ENCODE measurements around the gene PTPA.
A peak's percentile ranks its signal among the peaks of the same experiment; 100 is the strongest.

The PTPA gene

DNA sequence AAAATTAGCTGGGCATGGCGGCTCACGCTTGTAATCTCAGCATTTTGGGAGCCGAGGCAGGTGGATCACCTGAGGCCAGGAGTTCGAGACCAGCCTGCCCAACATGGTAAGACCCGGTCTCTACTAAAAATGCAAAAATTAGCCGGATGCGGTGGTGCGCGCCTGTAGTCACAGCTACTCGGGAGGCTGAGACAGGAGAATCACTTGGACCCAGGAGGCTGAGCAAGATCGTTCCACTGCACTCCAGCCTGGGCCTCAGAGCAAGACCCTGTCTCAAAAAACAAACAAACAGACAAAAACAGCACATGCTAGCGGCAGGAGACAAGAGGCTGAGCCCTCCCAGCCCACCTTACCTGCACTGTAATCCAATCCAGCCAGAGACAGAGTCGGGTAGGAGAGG, 31.4 kb upstream of the PTPA start:
- no peaks in the 10 kb centered on the region for H3K9me3 ChIP-seq (ENCODE audit: insufficient read depth, low read length)
- peak overlapping the region; percentile 93 for H3K4me3 ChIP-seq (ENCODE audit: low read length)
- peak overlapping the region; percentile 44; the same call in 1 of the 2 replicates for H3K9ac ChIP-seq (ENCODE audit: low read length)
- no peaks in the 10 kb centered on the region for H3K27me3 ChIP-seq (ENCODE audit: low read depth, low read length)
- H3K4me1 ChIP-seq (ENCODE audit: low read length): peaks cover 8% of the 10 kb centered on the region
- peak overlapping the region; percentile 84 for H3K4me2 ChIP-seq (ENCODE audit: low read length)
- no peak overlapping the region for H3K27ac ChIP-seq (ENCODE audit: low read length)
- H4K20me1 ChIP-seq (ENCODE audit: insufficient read depth, low read length): no peaks in the 10 kb centered on the region; the same call in 1 of the 2 replicates
- peaks cover 23% of the 10 kb centered on the region for H3K79me2 ChIP-seq (ENCODE audit: low read length)
- no peak overlapping the region for H2AFZ ChIP-seq (ENCODE audit: low read depth, low read length)
- TF ChIP-seq, protein P1, sequence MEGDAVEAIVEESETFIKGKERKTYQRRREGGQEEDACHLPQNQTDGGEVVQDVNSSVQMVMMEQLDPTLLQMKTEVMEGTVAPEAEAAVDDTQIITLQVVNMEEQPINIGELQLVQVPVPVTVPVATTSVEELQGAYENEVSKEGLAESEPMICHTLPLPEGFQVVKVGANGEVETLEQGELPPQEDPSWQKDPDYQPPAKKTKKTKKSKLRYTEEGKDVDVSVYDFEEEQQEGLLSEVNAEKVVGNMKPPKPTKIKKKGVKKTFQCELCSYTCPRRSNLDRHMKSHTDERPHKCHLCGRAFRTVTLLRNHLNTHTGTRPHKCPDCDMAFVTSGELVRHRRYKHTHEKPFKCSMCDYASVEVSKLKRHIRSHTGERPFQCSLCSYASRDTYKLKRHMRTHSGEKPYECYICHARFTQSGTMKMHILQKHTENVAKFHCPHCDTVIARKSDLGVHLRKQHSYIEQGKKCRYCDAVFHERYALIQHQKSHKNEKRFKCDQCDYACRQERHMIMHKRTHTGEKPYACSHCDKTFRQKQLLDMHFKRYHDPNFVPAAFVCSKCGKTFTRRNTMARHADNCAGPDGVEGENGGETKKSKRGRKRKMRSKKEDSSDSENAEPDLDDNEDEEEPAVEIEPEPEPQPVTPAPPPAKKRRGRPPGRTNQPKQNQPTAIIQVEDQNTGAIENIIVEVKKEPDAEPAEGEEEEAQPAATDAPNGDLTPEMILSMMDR (IDR thresholded peaks at IDR 0.05; ENCODE audit: low read depth, low read length): no peak
- TF ChIP-seq EZH2phosphoT487 (IDR thresholded peaks at IDR 0.05; ENCODE audit: low read depth): no peak
- H3K36me3 ChIP-seq (replicated peaks; ENCODE audit: low read depth, low read length): no peaks in the 10 kb centered on the region

DNA sequence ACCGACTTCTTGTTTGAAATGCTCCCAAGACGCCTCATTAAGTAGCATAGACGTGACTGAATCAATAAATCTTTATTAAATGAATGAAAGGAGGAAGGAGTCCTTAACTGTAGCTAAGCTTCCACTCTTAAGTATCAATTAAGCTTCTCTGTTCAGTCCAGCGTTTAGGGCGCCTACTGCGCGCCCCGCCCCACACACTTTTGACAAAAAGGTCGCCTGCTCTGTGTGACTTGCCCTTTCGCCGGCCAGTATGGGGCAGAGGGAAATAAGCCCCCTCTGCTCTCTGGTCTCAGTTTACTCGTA, 31.0 kb upstream of the PTPA start:
- H3K9ac ChIP-seq (ENCODE audit: low read length): peak overlapping the region; percentile 44
- H3K27ac ChIP-seq (ENCODE audit: low read length): no peak overlapping the region
- no peaks in the 10 kb centered on the region for H3K36me3 ChIP-seq (replicated peaks; ENCODE audit: low read depth, low read length)
- H3K4me3 ChIP-seq (ENCODE audit: low read length): peak overlapping the region; percentile 93
- H3K4me1 ChIP-seq (ENCODE audit: low read length): peaks cover 8% of the 10 kb centered on the region
- no peak for TF ChIP-seq EZH2phosphoT487 (IDR thresholded peaks at IDR 0.05; ENCODE audit: low read depth)
- TF ChIP-seq, protein P1 (IDR thresholded peaks at IDR 0.05; ENCODE audit: low read depth, low read length): no peak
- no peaks in the 10 kb centered on the region for H3K27me3 ChIP-seq (ENCODE audit: low read depth, low read length)
- peaks cover 23% of the 10 kb centered on the region for H3K79me2 ChIP-seq (ENCODE audit: low read length)
- peak overlapping the region; percentile 84 for H3K4me2 ChIP-seq (ENCODE audit: low read length)
- no peaks in the 10 kb centered on the region; the same call in 1 of the 2 replicates for H4K20me1 ChIP-seq (ENCODE audit: insufficient read depth, low read length)
- no peaks in the 10 kb centered on the region for H3K9me3 ChIP-seq (ENCODE audit: insufficient read depth, low read length)
- peak overlapping the region; percentile 69; the same call in 1 of the 2 replicates for H2AFZ ChIP-seq (ENCODE audit: low read depth, low read length)

DNA sequence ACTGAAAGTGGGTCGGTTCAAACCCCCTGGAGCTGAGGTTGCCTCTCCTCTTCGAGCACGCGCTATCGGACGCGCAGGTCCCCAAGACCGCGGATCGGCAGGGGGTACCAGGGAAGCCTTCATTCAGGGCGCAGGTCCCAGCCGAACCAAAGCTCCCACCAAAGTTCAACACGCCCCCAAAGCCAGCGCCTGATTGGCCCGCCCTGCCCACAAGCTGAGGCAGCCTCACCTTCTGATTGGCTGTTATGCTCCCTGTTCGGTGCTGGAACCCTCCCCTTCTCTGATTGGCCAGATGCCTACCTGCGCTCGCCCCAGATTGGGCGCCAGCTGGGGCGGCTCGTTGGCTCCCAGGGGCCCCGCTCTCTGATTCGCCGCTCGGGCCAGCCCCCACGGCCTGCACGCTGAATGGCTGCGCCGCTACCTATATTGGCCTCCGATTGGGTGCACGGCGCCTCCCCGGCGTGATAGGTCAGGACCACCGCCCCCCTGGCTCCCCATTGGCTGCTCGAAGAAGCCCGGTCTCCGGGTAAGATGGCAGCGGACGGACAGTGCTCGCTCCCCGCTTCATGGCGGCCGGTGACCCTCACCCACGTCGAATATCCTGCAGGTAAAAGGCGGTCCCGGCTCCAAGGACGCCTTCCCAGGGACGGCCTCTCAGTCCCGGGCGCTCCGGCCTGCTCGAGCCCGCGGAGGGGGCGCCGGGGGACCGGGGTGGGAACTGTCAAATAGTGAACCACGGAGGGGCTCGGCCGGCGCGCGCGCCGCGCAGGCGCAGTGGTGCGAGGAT, 30.4 kb upstream of the PTPA start, which contains the start of gene DOLPP1:
TSS of gene DOLPP1 (plus strand) at position 511 of the 787 bp plus-strand sequence. CDS start at position 532, 21 bp downstream.
- Histone ChIP-seq H4K20me1 (ENCODE audit: insufficient read depth, low read length) (no peaks in the 10 kb centered on the region; the same call in 1 of the 2 replicates), H3K9ac (ENCODE audit: low read length) (peak within 1 kb of the TSS; percentile 79), H3K79me2 (ENCODE audit: low read length) (peaks cover 23% of the 10 kb centered on the region), H3K36me3 (replicated peaks; ENCODE audit: low read depth, low read length) (peaks cover 2% of the 10 kb centered on the region), H2AFZ (ENCODE audit: low read depth, low read length) (peak within 1 kb of the TSS; percentile 93), H3K4me1 (ENCODE audit: low read length) (peaks cover 8% of the 10 kb centered on the region), H3K27ac (ENCODE audit: low read length) (peak within 1 kb of the TSS; percentile 53), H3K4me2 (ENCODE audit: low read length) (peak within 1 kb of the TSS; percentile 93), H3K4me3 (ENCODE audit: low read length) (peak within 1 kb of the TSS; percentile 93), H3K9me3 (ENCODE audit: insufficient read depth, low read length) (no peaks in the 10 kb centered on the region), H3K27me3 (ENCODE audit: low read depth, low read length) (no peaks in the 10 kb centered on the region)
- TF ChIP-seq, protein P1 (IDR thresholded peaks at IDR 0.05; ENCODE audit: low read depth, low read length): no peak
- no peak for TF ChIP-seq EZH2phosphoT487 (IDR thresholded peaks at IDR 0.05; ENCODE audit: low read depth)

DNA sequence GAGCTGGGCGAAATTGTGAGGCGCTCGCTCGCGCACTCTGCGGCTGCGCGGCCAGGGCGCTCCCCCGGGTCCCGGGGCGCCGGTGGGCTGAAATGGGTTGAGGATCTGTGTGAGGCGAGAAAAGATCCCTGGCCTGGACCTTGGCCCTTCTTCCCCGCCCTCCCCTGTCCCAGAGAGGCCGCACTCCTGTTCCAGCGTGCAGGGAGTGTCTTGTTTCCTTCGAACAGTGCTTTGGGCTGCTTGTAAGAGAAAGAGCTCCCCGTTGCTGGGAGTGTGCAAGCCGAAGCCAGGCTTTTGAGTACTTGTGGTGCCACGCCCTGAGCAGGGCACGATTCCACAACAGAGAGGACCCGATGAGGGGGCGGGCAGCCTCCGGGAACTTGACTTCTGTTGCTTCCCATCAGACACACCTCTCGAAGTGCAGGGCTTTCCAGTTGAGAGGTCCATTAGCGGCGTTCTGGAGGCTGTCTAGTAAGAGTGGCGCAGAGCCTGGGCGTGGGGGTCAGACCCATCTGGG, 29.8 kb upstream of the PTPA start:
- TF ChIP-seq, protein P1 (IDR thresholded peaks at IDR 0.05; ENCODE audit: low read depth, low read length): no peak
- no peak for TF ChIP-seq EZH2phosphoT487 (IDR thresholded peaks at IDR 0.05; ENCODE audit: low read depth)
- H3K27ac ChIP-seq (ENCODE audit: low read length): peak overlapping the region; percentile 53
- peaks cover 8% of the 10 kb centered on the region for H3K36me3 ChIP-seq (replicated peaks; ENCODE audit: low read depth, low read length)
- H3K4me2 ChIP-seq (ENCODE audit: low read length): peak overlapping the region; percentile 93
- no peaks in the 10 kb centered on the region for H3K27me3 ChIP-seq (ENCODE audit: low read depth, low read length)
- H2AFZ ChIP-seq (ENCODE audit: low read depth, low read length): peak overlapping the region; percentile 93
- peak overlapping the region; percentile 93 for H3K4me3 ChIP-seq (ENCODE audit: low read length)
- peaks cover 23% of the 10 kb centered on the region for H3K79me2 ChIP-seq (ENCODE audit: low read length)
- H3K9me3 ChIP-seq (ENCODE audit: insufficient read depth, low read length): no peaks in the 10 kb centered on the region
- H4K20me1 ChIP-seq (ENCODE audit: insufficient read depth, low read length): no peaks in the 10 kb centered on the region; the same call in 1 of the 2 replicates
- H3K9ac ChIP-seq (ENCODE audit: low read length): peak overlapping the region; percentile 79
- H3K4me1 ChIP-seq (ENCODE audit: low read length): peaks cover 8% of the 10 kb centered on the region
